Measurements from ENCODE around the gene HES7.

HES7 gene

DNA sequence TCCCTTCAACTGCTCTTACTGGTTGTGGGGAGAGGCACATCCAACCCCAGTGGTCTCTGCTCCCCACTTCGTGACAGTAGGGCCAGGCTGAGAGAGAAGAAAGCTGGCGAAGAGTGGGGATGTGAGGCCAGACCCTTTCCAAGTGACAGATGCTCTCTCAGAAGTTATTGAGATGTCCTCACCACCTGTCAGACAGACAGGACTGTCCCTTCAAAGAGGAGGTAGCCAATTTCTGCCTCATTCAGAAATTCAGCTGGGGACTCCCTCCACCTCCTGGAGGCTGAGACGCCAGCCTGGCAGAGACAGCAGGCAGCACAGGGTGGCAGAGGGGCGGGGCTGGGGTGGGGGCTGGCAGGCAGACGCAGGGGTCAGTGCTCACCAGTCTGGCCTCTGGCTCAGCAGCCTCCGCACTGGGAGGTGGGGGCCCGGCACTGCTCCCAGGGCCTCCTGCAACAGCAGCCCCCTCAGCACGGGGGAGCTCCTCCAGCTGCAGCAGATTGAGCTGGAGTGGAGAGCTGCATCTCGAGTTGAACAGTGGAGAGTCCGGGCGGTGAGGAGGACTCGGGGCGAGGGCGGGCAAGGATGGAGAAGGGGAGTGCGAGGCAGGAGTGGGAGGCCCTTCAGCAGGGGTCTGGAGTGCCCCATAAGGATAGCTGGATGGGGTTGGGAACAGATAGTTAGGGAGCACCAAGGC lies 19.1 kb upstream of the HES7 start:
- no peak for DNase-seq (ENCODE audit: low read depth)

DNA sequence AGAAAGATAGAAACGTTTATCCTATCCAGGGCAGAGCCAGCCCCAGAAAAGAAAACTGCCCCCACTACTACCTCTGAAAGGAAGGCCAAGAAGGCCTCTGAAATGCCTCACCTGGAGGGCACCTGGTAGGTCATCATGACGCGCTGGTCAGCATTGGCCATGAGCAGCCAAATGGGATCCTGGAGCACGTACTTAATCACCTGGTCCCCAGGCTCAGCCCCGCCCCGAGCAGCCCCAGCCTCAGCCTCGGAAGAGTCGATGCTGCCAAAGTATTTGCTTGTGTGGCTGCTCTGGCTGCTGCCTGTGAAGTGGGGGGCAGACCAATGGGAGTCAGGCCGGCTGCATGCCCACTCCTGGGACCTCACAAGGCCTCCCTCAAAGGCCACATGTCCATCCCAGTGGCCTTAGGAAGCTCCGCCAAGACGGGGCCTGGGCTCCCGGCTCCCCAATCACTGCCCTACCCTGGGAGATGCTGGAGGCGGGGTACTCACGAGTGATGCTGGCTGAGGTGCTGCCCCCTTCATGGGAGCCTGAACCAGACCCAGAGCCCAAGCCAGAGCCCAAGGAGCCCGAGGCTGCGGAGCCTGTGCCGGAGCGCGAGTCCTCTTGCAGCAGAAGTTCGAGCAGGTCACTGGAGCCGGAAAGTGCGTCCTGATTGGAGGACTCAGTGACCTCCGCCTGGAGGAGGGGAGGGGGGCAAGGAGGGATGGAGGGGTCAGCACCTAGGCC lies 18.4 kb upstream of the HES7 start:
- DNase-seq (ENCODE audit: low read depth) = no peak

DNA sequence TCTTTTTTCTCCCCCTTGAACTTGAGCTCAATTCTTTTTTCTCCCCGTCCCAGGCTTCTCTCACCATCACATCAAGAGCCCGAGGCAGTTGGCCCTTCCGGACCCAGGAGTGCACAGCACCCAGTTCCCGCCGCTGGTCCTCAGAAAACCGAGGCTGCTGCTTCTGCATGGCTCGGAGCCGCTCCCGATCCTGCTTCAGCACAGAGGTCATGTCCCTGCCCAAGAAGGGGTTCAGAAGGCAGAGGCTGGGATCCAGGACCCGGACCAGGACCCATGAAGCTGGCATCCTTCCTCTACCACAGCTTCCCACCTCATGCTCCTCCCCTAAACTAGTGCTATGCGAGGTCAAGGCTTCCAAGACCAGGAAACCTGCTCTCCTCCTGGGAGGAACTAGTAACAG lies 17.8 kb upstream of the HES7 start:
- no peak for DNase-seq (ENCODE audit: low read depth)

- no peak for DNase-seq (ENCODE audit: low read depth)
Observed at GRCh38 chr17:8141045-8141444, 17.1 kb upstream of the HES7 start.

DNA sequence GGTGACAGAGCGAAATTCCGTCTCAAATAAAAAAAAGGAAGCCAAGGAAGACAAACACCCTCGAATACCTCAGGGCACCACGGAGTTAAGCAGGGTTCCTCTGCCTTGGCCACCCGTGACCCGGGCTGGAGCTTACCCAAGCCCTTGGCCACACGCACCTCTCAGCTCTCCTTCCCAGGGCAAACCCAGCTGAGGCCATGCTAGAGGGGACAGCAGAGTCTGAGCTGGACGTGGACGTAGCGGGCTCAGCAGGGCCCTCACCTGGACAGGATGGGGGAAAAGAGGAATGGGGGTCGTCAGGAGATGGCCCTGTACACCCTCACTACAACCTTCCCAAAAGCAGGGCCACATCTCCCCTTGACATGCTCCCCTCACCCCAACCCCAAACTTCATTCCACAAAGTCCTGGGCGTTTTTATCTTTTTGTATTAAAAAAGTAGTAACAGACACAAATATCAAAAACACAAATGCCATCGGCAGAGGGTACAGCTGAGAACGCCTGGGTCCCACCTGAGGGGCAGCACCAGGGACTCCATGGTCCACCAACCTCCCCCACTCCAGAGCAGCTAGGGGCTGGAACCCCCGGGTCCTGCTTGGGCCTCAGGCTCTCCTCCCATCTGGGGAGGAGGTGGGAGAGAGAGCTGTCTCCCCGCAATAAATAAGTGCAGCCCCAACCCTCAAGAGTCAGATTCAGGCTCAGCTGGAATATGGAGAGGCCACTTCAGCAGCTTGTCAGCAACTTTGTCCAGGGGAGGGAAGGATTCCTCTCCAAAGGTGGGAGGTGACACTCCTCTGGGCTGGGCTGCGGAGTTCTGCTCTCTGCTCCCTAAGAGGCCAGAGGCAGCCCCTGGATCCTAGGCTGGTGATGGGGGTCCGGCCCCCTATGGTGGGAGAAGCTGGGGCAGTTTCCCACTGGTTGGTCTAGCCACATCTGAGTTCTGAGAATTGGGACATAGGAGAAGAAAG lies 16.4 kb upstream of the HES7 start:
- DNase-seq (ENCODE audit: low read depth) = no peak

DNA sequence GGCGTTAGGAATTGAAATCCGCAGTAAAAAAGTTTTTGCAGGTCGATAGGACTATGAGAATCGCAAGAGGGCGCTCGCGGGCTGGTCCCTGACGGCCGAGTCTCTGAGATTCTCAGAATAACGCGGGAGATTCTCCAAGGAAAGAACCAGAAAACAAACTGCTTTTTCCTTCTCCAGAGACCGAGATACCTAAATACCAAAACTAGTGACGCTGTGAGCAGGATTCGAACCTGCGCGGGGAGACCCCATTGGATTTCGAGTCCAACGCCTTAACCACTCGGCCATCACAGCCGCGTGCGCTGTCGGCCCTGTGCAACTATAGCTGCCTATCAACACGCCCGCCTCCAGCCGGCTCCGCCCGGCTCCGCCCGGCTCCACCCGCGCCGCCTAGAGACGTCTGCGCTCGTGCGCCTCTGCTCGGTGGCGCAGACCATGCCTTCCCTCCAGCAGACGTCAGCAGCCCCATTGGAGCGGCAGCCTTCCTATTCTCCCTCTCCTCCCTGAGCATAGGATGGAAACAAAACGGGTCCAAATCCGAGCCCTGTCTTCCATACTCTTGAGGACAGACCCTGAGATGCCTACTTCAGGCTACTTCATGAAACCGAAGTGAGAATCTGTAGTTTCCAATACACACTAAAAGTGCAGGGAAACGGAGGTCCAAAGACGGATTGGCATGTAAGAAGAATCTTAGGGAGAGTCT lies 14.9 kb upstream of the HES7 start:
- DNase-seq (ENCODE audit: low read depth) = peak; percentile 92

DNA sequence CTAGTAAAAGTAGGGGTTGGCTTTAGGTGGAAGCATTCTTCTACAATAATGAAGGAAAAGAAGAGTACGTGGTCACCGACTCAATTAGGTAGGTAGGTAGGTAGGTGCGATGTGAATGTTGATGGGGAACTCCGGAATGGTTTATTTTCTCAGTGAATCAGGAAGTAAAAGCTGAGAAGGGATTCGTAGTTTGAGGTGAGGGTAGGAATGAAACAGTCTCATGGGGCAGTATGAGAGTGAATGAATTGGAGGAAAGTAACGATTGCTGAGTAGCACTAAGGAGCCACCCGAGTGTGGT lies 14.4 kb upstream of the HES7 start:
- DNase-seq (ENCODE audit: low read depth) = no peak

GRCh38 chr17:8137645-8138373 lies 13.9 kb upstream of the HES7 start:
- no peak for DNase-seq (ENCODE audit: low read depth)

DNA sequence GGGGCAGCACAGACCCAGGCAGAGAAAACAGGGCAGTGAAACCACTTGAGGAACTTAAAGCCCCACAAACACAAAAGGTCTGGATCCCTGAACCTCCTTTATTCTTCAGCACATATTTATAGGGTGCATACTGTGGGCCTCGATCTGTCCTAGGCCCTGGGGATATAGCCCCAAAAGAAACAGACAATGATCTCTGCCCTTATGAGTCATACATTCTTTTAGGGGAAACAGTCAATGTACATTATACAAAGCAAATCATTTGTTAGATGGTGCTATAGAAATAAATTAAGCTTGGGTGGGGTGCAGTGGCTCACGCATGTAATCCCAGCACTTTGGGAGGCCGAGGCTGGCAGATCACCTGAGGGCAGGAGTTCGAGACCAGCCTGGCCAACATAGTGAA lies 10.0 kb upstream of the HES7 start:
- DNase-seq (ENCODE audit: low read depth) = no peak

DNA sequence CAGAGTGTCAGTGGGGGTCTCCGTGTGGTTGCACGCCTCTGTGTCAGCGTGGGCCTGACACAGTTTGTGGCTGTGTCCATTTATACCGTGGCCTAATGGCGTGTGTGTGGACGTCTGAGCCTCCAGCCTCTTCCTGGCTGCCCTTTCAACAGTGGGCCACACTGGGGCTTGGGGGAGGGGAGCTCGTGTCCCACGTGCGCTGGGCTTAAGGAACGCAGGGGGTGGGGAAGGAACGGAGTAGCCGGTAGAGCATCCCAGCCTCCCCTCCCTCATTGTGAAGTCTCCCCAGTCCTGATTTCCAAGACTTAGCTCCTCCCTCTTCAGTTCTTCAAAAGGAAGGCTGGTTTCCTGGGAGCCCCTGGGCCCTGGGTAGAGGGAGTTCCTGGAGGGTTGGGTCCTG lies 9.5 kb upstream of the HES7 start:
- no peak for DNase-seq (ENCODE audit: low read depth)

DNA sequence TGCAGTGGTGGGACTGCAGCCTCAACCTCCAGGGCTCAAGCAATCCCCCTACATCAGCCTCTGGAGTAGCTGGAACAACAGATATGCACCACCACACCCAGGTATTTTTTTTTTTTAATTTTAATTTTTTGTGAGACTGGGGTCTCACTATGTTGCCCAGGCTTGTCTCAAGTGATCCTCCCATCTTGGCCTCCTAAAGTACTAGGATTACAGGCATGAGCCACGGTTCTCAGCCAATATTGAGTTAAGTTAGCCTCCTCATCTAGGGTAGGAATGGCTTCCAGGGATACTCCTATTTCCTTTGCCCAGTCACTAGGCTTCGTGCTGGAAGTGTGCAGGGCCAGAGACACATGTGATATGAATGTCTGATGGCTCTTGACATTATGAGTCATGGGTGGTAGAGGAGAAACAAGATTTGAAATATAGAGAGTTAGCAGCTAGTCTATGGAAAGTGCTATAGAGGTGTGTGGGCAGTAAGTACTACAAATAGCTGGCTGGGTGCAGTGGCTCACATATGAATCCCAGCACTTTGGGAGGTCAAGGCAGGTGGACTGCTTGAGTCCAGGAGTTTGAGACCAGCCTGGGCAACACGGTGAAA lies 8.0 kb upstream of the HES7 start:
- DNase-seq (ENCODE audit: low read depth) = no peak

DNA sequence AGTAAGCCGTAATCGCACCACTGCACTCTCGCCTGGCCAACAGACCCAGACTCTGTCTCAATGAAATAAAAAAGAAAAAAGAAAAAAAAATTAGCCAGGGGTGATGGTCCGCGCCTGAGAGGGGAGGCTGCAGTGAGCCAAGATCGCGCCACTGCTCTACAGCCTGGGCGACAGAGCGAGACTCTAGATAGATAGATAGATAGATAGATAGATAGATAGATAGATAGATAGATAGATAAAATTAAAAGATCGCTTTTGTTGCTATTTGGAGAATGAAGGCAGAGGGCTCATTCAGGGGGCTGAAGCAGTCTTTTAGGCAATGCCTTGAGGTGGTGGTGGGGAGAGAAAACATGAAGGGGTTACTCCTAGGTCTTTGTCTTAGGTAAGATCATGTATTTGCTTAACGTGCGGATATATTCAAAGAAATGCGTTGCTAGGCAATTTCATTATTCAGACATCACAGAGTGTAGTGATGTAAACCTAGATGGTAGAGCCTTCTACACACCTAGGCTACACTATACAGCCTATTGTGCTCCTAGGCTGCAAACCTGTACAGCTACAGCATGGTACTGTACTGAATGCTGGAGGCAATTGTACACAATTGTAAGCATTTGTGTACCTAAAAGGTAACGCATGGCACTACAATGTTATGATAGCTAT lies 4.3 kb upstream of the HES7 start:
- DNase-seq (ENCODE audit: low read depth) = no peak

- peak; percentile 45 for DNase-seq (ENCODE audit: low read depth)
Observed at GRCh38 chr17:8126491-8127066, 2.7 kb upstream of the HES7 start.

- DNase-seq (ENCODE audit: low read depth) = no peak
Observed at GRCh38 chr17:8125947-8126490, 2.1 kb upstream of the HES7 start.

GRCh38 chr17:8125154-8125946 lies 1.4 kb upstream of the HES7 start:
- peak; percentile 77 for DNase-seq (ENCODE audit: low read depth)

DNA sequence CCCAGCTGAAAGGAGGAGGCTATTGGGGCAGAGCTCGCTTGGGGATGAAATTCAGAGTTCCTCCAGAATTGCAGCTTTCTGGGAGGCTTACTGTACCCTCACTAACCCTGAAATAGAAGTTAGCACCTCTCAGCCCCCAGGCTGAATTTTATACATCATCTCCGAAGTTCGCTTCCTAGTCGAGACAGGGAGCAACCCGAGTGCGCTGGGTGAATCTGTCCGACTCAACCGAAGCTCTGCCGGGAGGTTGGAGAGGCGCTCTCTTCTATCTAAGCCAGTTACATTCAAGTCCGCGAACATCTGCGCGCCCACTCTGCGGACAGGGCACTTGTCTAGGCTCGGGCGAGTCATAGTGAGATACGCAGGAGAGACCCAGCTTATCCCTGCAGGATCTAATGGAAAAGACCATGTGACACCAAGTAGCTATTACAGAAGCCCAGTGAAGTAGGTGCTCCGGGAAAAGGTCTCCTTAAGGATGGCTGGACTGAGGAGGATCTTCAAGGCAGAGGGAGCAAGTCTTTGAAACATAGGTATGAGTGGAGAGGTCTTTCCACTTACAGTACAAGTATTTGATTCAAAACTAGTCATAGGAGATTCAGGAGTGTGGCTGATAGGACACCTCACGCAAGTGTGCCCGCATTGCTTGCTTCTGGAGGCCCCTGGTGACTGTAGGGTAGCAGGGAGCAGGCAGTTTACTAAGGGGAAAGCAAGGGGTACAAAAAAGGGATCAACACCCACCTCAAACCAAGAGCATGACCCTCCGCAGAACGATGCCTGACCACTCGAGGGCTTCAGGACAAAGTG lies 646 bp upstream of the HES7 start:
- no peak for DNase-seq (ENCODE audit: low read depth)

DNA sequence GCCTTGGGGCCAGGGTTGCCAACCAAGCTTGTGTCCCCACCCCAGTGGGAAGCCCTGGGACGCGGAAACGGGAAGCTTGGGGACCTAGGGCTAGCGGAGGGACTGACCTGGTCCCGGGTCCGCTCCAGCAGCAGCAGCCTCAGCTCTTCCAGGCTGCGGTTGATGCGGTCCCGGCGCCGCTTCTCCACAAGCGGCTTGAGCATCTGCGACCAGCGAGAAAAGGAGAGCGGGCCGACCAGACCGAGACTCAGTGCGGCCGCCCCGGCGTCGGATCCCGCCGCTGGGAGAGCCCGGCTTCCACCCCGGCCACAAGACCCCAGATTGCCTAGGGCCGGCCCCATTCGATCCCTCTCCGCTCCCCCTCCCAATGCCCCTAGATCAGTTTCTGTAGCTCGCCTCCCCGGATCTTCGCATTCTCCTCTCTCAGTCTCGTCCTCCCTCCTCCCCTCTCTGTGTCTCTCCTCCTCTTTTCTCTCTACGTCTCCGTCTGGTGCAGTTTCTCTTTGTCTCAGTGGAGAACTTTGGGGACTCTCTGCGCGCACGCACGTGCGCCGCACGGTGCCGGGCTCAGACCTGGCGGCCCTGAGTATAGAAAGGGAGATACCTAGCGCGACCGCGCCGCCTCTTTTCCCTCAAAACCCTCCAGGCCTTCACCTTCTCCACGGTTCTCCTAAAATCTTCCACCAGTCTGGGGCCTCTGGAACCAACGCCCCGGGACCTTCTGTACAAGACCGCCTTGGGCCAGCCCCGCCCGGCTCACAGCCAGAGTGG lies 797 bp downstream of the HES7 start:
- no peak for DNase-seq (ENCODE audit: low read depth)
